ENCODE measurements around the gene ITPR3.

Gene ITPR3

DNA sequence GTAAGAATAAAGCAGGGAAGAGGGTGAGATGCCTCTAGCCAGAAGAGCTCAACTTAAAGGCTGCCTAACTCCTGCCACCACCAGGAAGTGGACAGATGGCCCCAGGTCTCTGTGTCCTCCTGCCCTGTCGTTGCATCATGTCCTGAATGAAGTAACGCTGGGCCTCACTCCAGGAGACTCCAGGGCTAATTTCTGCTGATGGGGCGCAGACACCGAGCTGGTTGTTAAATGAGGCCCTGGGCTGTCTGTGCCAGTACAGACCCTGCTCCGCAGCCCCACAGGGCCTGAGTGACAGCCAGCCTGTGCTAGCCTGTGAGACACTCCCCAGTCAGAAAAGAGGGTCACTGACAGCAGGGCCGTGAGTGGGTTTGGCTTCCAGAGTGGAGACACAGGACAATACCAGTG lies 119.1 kb downstream of the ITPR3 start:
- no peak for DNase-seq

DNA sequence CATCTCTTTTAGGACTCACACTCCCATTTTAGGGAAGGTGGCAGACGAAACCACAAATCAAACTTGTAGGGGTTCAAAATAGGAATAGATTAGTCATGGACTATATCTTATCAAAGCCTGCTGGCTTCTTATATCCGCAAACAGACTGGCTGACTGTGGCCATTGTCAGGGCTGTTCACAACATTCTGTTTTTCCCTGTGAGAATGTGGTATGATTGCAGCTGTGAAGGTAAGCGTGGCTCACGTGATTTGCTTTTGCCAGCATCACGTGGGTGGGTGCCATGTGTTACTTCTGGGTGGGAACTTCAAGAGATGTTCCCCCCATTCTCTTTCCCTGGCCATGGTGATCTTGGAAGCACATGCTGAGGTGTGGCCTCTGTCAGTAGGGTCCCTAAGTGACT lies 119.7 kb downstream of the ITPR3 start:
- no peak for DNase-seq

DNA sequence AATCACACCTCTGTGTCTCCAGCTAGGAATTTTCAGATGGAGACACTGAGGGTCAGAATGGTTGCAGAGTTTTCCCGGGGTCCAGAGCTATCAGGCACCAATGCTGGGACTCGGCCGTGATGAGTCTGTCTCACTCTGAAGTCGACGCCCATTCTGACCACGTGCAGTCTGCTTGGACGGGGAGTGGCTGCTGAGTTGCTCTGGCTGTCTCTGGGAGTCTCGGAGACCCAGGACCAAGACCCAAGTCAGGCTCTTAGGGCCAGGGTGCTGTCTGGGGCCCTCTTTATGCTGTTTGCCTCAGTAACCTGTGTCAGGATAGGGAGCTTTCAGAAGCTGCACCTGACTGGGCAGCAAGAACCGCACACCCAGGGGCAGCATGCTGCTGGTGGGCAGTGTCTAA lies 121.0 kb downstream of the ITPR3 start:
- DNase-seq: no peak

DNA sequence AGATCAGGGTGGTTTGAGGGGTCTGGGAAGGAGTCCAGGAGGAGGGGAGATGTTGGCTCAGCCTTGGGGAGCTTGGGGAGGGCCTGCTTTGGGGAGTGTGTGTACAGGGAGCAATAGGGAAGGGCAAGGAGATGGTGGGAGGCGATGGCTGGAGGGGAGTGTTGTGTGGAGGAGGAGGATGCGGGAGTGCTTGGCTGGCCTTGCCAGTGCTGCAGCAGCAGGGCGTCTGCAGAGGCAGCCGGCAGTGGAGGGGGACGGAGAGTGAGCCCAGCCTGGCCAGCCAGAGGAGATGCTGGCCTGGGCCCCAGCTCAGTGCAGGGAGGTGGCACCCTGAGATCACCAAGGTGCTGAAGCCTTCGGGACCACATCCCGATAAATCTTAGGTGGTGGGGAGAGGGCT lies 121.7 kb downstream of the ITPR3 start:
- DNase-seq: no peak

DNA sequence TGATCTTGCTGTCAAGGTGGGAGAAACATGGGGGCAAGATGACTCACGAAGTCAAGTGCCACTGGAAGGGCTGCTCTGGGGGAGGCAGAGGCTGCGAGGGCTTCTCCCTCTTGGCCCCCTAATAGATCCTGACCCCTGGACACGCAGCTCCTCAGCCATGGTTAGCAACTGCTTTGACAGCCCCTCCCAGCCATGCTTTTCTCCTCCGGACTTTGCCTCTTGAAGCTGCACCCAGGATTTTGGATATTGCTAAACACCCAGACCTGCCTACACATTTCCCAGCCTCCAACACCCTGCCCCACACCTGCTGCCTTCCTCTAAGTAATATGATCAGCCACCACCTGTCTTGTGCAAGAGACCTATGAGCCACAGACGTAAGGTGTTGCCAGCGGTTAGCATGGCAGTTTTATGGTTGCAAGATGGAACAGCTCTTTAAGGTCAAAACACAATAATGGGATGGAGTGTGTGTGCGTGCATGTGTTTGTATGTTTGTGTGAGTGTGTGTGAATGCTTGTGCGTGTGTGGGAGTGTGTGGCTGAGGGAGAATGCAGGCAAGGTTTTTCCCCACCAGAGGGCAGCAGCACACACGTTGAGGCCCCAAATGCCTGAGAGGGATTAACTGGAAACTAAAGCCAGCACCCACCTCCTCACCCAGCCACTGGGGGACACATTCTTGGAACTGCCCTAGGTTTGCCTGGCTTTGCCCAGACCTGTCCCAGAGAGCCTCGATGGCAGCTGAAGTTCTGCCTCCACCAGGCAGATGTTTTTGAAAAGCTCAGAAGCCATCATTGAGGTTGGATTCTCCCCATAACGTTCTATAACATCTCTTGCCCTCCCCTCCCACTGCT lies 123.1 kb downstream of the ITPR3 start:
- peak; percentile 70 to 73 for DNase-seq

DNA sequence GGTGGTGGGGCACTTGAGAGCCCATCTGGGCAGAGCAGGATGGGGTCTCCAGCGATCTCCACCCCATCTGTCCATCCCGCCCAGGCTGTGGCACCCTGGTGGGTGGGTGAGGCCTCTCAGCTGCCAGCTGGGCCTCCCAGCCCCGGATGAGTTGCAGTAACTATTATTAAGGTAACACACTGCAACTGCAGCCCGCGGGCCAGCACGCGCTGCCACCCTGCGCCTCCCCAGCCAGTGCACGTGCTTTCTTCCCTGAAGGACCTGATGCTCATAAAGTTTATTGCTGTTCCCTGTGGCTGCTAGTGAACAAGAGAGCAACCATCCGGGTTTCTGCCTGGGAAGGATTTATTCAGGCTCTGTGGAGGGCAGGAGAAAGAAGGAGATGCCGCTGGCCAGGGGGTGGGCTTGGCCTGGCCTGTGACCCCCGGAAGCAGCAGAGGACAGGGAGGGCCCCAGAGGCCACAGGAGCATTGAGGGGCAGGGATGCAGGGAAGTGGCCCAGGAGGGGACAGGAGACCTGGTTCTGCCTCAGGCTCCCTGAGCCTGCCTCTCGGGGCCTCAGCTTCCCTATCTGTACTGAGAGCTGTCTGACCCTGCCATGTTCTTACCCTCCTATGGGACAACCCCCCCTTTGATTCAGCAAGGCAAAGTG lies 123.9 kb downstream of the ITPR3 start:
- no peak for DNase-seq

DNA sequence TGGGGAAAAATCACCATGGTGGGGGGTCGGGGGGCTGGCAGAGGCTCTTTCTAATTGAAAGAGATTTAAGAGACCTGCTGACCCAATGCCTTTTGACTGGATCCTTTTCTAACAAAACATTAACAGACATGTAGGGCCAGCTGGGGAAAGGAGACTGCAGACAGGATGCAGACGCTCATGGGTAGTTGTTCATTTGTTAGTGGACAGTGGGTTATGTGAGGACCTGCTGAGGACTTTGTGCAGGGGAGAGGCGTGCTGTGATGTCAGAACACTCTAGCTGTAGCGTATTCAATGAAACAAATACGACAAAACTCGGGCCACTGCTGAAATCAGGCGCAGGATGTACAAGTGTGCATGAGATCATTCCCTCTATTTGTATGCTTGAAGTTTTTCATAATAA lies 124.4 kb downstream of the ITPR3 start:
- DNase-seq: no peak
